Fibroblast of lung (primary cell): ENCODE measurements around the gene DUS2. TPM values are rescaled to one million over a fixed set of nuclear protein-coding genes. Genes with fewer than 3 reads are reported as not detected.
A peak's percentile ranks its signal among the peaks of the same experiment; 100 is the strongest.

Experiments
- DNase-seq, 2 donors: peaks; one replicate each; pipeline versions ENCODE4 v3.0.0 to v3.0.0-alpha.2; 2010; ENCODE audit warnings: low read depth in 2 of 2
- H2AFZ ChIP-seq: 2 replicates; pipeline ENCODE4 v1.5.1; 2012; ENCODE audit warnings: low read length, control low read depth, inconsistent platforms
- H3K27ac ChIP-seq: 2 replicates; pipeline ENCODE4 v1.5.1; 2011; ENCODE audit warnings: low read length, control low read depth; ENCODE audit not compliant: insufficient read depth
- H3K27me3 ChIP-seq: 2 replicates; pipeline ENCODE4 v1.5.1; 2011; ENCODE audit warnings: mild to moderate bottlenecking, low read length; ENCODE audit not compliant: control insufficient read depth, insufficient read depth
- H3K36me3 ChIP-seq: 2 replicates; pipeline ENCODE4 v1.5.1; 2011; ENCODE audit warnings: low read length; ENCODE audit not compliant: control insufficient read depth, insufficient read depth
- H3K4me1 ChIP-seq: 2 replicates; pipeline ENCODE4 v1.5.1; 2011; ENCODE audit warnings: low read length; ENCODE audit not compliant: control insufficient read depth, insufficient read depth; ENCODE audit errors: extremely low read depth
- H3K4me2 ChIP-seq: 2 replicates; pipeline ENCODE4 v1.5.1; 2011; ENCODE audit warnings: low read length, control low read depth; ENCODE audit not compliant: insufficient read depth; ENCODE audit errors: extremely low read depth
- H3K4me3 ChIP-seq, 4 experiments: fragments of 200-600 bp in 1 of 4; sonication (generic) in 1 of 4; replicated peaks in 1 of 4; 2 replicates each; pipeline ENCODE4 v1.5.1; 2011 to 2016; ENCODE audit warnings: low read length in 4 of 4, low read depth in 3 of 4, mild to moderate bottlenecking in 3 of 4, control low read depth in 2 of 4, inconsistent platforms in 1 of 4, mixed read lengths in 1 of 4; ENCODE audit not compliant: insufficient read depth in 1 of 4; ENCODE audit errors: control extremely low read depth in 1 of 4
- H3K79me2 ChIP-seq: 2 replicates; pipeline ENCODE4 v1.5.1; 2012; ENCODE audit warnings: mild to moderate bottlenecking, low read length, inconsistent platforms; ENCODE audit not compliant: control insufficient read depth, insufficient read depth
- H3K9ac ChIP-seq: 2 replicates; pipeline ENCODE4 v1.5.1; 2011; ENCODE audit warnings: mild to moderate bottlenecking, low read length, control low read depth; ENCODE audit not compliant: insufficient read depth
- H3K9me3 ChIP-seq: 2 replicates; pipeline ENCODE4 v1.5.1; 2012; ENCODE audit warnings: low read depth, low read length; ENCODE audit not compliant: control insufficient read depth, insufficient read depth
- H4K20me1 ChIP-seq: 2 replicates; pipeline ENCODE4 v1.5.1; 2011; ENCODE audit warnings: low read length; ENCODE audit not compliant: control insufficient read depth, insufficient read depth; ENCODE audit errors: extremely low read depth
- CTCF ChIP-seq, 2 donors: IDR thresholded peaks in 1 of 2; conservative IDR thresholded peaks in 1 of 2; 1 replicate in 1 of 2; 2 replicates in 1 of 2; pipeline ENCODE4 v1.5.1; 2011 to 2012; ENCODE audit warnings: low read length in 2 of 2, control low read depth in 1 of 2, inconsistent platforms in 1 of 2, low read depth in 1 of 2, mild to moderate bottlenecking in 1 of 2
- EZH2 ChIP-seq: IDR thresholded peaks from 2 replicates; pipeline ENCODE4 v1.5.1; 2012; ENCODE audit warnings: low read length, control low read depth, mild to moderate bottlenecking; ENCODE audit errors: missing control alignments
- polyA plus RNA-seq, 2 donors: library from polyadenylated mRNA; depleted of rRNA in 1 of 2; stranded (reverse) in 1 of 2; unstranded in 1 of 2; fragments of >200 nt; gene quantifications; 2 replicates each; pipeline ENCODE4 v1.2.1, GENCODE V29; 2011 to 2012; ENCODE audit warnings: missing spikeins in 1 of 2
- total RNA-seq: library from RNA; depleted of rRNA; stranded (reverse); fragments of >200 nt; gene quantifications from 2 replicates; pipeline ENCODE4 v1.2.1, GENCODE V29; 2014

Gene DUS2
- total and polyA plus RNA-seq, 2 donors (not counting 1 experiment from before 2014, with no cell fraction given), result 10.2 to 16.8 TPM

GRCh38 chr16:68093816-68094613 is 70.9 kb downstream of the DUS2 start:
- Histone ChIP-seq H3K9me3 (no peaks in the 10 kb centered on the region), H4K20me1 (no peaks in the 10 kb centered on the region), H3K36me3 (no peaks in the 10 kb centered on the region), H3K4me1 (no peaks in the 10 kb centered on the region), H3K27me3 (no peaks in the 10 kb centered on the region), H3K79me2 (peaks cover 63% of the 10 kb centered on the region), H2AFZ (no peak overlapping the region), H3K4me2 (peak overlapping the region; percentile 66), H3K27ac (no peak overlapping the region), H3K9ac (no peak overlapping the region), H3K4me3 (no peak overlapping the region)
- peak; percentile 40 to 67 for DNase-seq
- TF ChIP-seq CTCF (conservative IDR thresholded peaks at IDR 0.05 in 1 of 2, IDR thresholded peaks at IDR 0.05 in 1 of 2; ENCODE audit: low read depth in 1 of 2, low read length in 2 of 2) (peak; percentile 66 to 69), EZH2 (no peak)

GRCh38 chr16:68094614-68094934 is 71.5 kb downstream of the DUS2 start:
- Histone ChIP-seq H3K9me3 (no peaks in the 10 kb centered on the region), H3K4me2 (no peak overlapping the region), H3K36me3 (no peaks in the 10 kb centered on the region), H3K27me3 (no peaks in the 10 kb centered on the region), H3K79me2 (peaks cover 57% of the 10 kb centered on the region), H3K4me3 (no peak overlapping the region), H3K27ac (no peak overlapping the region), H3K4me1 (no peaks in the 10 kb centered on the region), H3K9ac (no peak overlapping the region), H2AFZ (no peak overlapping the region), H4K20me1 (no peaks in the 10 kb centered on the region)
- TF ChIP-seq EZH2, result no peak
- peak in 1 of 2 donors; percentile 17 for TF ChIP-seq CTCF (conservative IDR thresholded peaks at IDR 0.05 in 1 of 2, IDR thresholded peaks at IDR 0.05 in 1 of 2; ENCODE audit: low read depth in 1 of 2, low read length in 2 of 2)
- no peak for DNase-seq

DNA sequence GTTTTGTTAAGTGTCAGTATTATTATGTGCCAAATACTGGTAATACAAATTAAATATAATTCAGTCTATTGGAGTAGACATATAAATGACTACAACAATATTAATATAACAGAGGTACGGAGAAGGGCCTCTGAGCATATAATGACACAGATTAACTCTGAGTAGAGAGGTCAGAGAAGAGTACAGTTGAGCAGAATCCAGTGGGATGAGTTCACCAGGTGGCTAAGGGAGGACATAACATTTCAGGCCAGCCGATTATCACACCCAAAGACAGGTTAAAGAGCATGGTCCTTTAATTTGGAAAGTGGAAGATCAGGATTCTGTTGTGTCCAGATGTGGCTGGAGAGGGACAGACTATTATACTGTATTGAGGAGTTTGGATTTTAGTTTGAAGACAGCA is 73.4 kb downstream of the DUS2 start:
- Histone ChIP-seq H4K20me1 (no peaks in the 10 kb centered on the region), H3K4me3 (no peak overlapping the region), H3K4me1 (no peaks in the 10 kb centered on the region), H3K36me3 (no peaks in the 10 kb centered on the region), H3K79me2 (peaks cover 49% of the 10 kb centered on the region), H3K9me3 (no peaks in the 10 kb centered on the region), H2AFZ (no peak overlapping the region), H3K27ac (no peak overlapping the region), H3K9ac (no peak overlapping the region), H3K27me3 (no peaks in the 10 kb centered on the region), H3K4me2 (no peak overlapping the region)
- DNase-seq, result no peak
- TF ChIP-seq CTCF (conservative IDR thresholded peaks at IDR 0.05 in 1 of 2, IDR thresholded peaks at IDR 0.05 in 1 of 2; ENCODE audit: low read depth in 1 of 2, low read length in 2 of 2) (no peak), EZH2 (no peak)
